GM12875 (cell line): ENCODE results near the gene TNRC18.

Experiments used
- H3K4me3 ChIP-seq: one replicate; pipeline ENCODE4 v1.5.1; 2011; ENCODE audit warnings: low read depth, low read length, control low read depth
- TF ChIP-seq, protein P1 (sequence below): IDR thresholded peaks from 2 replicates; pipeline ENCODE4 v1.5.1; 2011; ENCODE audit warnings: low read depth, mild to moderate bottlenecking, control low read depth, inconsistent platforms, low read length, moderate library complexity, borderline replicate concordance; ENCODE audit not compliant: insufficient read depth

Gene TNRC18

DNA sequence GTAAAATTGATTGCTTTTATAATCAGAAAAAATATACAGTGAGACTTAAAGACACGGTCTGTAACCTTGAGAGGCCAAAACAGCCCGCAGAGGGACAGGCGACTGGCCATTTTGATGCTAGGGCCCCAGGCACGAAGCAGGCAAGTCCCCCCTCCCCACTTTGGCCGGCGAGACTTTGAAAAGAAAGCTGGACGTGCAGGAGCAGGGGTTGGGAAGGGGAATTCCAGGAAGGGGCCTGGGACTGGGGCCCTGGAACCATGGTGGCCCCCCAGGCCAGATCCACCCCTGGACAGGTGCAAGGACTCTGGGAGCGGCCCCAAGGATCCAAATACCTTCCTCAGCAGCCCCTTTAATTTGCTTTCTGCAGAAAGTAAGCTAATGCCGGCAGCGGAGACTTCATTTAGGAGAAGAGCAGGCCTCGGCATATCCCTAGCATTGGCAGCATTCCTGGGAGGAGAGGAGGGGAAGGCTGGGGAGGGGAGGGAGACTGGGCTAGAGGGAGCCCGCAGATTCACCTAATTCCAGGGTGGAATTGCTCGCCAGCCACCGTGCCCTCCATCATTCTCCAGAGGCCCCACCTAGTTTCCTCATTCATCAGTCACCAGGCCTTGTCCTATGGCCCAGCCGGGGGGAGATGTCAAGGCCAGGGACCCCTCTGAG, 24.9 kb upstream of the TNRC18 start:
- TF ChIP-seq, protein P1, sequence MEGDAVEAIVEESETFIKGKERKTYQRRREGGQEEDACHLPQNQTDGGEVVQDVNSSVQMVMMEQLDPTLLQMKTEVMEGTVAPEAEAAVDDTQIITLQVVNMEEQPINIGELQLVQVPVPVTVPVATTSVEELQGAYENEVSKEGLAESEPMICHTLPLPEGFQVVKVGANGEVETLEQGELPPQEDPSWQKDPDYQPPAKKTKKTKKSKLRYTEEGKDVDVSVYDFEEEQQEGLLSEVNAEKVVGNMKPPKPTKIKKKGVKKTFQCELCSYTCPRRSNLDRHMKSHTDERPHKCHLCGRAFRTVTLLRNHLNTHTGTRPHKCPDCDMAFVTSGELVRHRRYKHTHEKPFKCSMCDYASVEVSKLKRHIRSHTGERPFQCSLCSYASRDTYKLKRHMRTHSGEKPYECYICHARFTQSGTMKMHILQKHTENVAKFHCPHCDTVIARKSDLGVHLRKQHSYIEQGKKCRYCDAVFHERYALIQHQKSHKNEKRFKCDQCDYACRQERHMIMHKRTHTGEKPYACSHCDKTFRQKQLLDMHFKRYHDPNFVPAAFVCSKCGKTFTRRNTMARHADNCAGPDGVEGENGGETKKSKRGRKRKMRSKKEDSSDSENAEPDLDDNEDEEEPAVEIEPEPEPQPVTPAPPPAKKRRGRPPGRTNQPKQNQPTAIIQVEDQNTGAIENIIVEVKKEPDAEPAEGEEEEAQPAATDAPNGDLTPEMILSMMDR = no peak

DNA sequence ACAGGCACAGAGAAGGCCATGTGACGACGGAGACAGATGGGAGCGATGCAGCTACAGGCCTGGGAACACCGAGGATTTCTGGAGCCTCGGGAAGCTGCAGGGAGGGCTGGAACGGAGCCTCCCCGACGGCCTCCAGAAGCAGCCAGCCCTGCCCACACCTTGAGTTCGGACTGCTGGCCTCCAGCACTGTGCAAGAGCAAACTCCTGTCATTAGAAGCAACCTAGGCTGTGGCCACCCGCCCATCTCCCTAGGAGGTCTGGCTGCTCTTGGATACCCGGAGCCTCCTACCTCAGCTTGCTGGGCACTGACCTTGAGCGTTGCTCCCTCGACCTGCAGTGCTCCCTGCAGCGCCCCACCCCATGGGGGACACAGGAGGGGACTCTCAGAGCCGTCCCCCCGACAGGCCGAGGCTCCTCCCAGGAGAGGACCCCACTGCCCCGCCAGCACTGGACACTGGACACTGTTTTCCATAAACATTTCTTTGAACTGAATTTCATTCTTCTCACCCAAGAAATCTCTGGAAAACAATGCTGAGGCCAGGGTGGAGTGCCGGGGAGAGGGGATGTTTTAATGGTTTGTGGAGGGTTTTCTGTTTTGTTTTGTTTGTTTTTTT, 22.5 kb upstream of the TNRC18 start:
- TF ChIP-seq, protein P1 = no peak
- H3K4me3 ChIP-seq = no peak overlapping the region

More for the DNA sequence above, 24.9 kb upstream of the TNRC18 start:
- H3K4me3 ChIP-seq = no peak overlapping the region

DNA sequence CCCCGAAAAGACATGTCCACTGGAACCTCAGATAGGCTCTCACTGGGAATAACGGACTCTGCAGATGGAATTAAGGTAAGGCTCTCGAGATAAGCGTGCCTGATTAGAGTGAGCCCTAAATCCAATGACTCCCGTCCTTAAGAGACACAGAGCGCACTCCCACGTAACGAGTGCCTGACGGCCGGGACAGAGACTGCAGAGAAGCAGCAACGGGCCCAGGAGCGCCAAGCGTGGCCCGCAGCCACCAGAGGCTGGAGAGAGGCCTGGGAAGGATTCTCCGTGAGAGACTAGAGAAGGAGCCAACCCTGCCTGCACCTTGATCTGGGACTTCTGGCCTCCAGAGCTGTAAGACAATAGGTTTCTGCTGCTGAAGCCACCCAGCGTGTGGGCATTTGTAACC, 20.0 kb upstream of the TNRC18 start:
- TF ChIP-seq, protein P1 = no peak
- H3K4me3 ChIP-seq = no peak overlapping the region

DNA sequence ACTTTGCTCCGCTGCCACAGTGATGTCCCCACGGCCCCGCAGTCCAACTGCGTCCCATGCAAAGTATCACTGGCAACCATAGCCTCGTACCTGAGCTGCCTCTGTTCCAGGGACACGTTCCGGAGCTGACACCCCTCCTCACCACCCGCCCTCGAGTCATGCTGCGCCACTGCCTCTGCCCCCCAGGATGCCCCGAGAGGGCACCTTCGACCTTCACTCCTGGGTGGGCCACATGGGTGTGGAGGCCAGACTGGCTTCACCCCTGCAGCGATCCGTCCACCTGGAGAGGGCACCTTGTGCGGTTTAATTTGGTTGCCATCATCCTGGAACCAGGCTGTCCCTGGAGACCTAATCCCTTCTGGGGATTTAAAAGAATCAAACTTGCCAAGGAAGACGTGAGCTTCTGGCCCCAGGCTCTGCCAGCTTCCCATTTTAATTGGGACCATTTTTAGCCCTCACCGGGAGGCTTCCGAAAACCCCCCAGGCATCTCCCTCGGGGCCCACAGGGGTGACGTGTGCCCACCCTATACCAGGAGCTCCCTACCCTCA, 19.2 kb upstream of the TNRC18 start:
- no peak overlapping the region for H3K4me3 ChIP-seq
- TF ChIP-seq, protein P1 = no peak

DNA sequence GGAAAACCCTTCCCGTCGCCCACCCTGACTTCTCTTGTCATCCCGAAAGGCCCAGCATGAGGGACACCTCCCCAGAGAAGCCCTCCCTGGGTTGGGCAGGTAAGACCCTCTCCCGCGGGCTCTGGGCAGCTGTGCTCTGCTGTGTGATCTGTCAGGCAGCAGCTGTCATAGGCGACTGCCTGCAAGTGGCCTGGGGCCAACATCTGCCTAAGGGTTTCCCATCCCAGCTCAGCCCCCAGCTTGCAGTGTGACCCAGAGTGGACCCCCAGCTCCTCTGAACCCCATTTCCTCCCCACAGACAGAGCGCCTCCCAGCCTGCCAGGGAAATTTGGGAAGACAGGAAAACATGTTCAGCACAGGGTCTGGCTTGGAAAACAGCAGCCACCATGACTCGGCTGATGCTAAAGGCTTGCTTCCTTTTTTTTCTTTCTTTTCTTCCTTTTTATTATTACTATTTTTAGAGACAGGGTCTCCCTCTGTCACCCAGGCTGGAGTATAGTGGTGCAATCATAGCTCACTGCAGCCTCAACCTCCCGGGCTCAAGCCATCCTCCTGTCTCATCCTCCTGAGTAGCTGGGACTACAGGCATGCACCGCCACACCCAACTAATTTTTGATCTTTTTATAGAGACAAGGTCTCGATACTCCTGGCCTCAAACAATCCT, 18.3 kb upstream of the TNRC18 start:
- H3K4me3 ChIP-seq = no peak overlapping the region
- TF ChIP-seq, protein P1 = no peak

DNA sequence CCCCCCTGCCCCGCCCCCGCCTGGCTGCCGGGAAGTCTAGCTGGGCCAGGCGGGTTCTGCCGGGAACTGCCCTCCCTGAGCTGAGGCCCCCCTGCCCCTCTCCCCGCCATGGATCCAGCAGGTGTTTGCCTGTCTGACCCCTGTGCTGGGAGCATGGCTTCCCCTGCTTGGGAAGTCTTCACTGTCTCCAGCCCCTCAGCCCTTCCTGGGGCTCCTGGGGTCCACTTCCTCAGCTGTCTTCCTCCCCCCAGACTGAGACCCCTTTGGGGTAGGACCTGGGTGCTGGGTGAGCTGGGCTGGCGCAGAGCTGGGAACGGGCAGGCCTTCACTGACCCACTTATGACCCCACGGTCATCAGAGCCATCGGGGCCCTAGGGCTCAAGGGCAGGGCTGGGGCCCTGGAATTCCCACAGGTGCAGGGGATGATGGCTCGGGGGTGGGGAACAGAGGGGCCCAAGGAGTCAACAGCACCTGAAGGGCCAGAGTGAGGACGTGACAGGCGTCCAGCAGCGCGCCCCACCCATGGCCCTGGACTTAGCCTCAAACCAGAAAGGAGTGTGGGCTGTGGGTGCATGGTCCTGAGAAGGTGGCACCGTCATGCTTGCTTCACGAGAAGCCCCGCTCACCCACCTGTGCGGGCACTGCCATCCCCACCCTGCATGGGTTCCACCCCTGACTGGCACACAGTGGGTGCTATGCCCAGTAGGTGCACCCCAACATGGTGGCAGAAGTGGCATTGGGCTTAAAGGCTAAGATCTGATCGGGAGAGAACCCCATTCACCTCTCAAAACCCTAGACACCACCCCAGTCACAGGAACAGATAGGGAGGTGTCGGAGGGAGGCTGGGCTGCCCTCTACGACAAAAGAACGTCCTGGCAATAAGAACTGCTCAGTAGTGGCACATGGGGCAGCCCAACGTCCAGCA, 16.2 kb upstream of the TNRC18 start:
- no peak overlapping the region for H3K4me3 ChIP-seq

More for the DNA sequence above, 16.2 kb upstream of the TNRC18 start:
- TF ChIP-seq, protein P1 = no peak
